HUES6 (cell line): ENCODE measurements around the gene CYFIP2.

Experiments
- H3K27ac ChIP-seq: 2 replicates; pipeline ENCODE4 v1.7.0; 2013; ENCODE audit warnings: low read depth, mild to moderate bottlenecking, low read length, inconsistent platforms
- H3K27me3 ChIP-seq: 2 replicates; pipeline ENCODE4 v1.6.1; 2013; ENCODE audit warnings: low read length; ENCODE audit not compliant: control insufficient read depth, insufficient read depth
- H3K36me3 ChIP-seq: 2 replicates; pipeline ENCODE4 v1.6.1; 2013; ENCODE audit warnings: low read length; ENCODE audit not compliant: control insufficient read depth, insufficient read depth
- H3K4me1 ChIP-seq: 2 replicates; pipeline ENCODE4 v1.6.1; 2013; ENCODE audit warnings: low read length; ENCODE audit not compliant: control insufficient read depth, insufficient read depth
- H3K4me3 ChIP-seq: 2 replicates; pipeline ENCODE4 v1.5.1; 2013; ENCODE audit warnings: low read depth, low read length
- H3K9ac ChIP-seq: one replicate; pipeline ENCODE4 v1.6.1; 2013; ENCODE audit warnings: mild to moderate bottlenecking, low read length
- H3K9me3 ChIP-seq: 2 replicates; pipeline ENCODE4 v1.6.1; 2013; ENCODE audit warnings: low read depth, low read length; ENCODE audit not compliant: control insufficient read depth, insufficient read depth

The CYFIP2 gene

DNA sequence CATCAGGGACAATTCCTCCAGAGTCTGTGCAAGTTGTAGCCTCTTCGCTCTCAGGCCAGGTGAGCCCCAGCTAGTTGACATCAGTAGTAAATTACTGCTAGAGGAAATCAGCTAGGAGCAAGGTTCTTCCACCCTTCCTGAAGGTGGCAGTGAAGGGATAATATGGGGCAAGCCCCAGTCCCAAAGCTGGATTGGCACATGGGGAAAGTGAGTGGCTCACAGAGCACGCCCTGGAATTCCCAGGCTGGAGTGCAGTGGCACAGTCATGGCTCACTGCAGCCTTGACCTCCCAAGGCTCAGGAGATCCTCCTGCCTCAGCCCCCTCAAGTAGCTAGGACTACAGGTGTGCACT, 82.1 kb downstream of the CYFIP2 start:
- H3K36me3 ChIP-seq = peaks cover 15% of the 10 kb centered on the region
- H3K27ac ChIP-seq = no peak overlapping the region
- no peak overlapping the region for H3K9ac ChIP-seq
- no peaks in the 10 kb centered on the region for H3K4me1 ChIP-seq
- H3K27me3 ChIP-seq = no peaks in the 10 kb centered on the region
- no peaks in the 10 kb centered on the region for H3K9me3 ChIP-seq
- H3K4me3 ChIP-seq = no peak overlapping the region

DNA sequence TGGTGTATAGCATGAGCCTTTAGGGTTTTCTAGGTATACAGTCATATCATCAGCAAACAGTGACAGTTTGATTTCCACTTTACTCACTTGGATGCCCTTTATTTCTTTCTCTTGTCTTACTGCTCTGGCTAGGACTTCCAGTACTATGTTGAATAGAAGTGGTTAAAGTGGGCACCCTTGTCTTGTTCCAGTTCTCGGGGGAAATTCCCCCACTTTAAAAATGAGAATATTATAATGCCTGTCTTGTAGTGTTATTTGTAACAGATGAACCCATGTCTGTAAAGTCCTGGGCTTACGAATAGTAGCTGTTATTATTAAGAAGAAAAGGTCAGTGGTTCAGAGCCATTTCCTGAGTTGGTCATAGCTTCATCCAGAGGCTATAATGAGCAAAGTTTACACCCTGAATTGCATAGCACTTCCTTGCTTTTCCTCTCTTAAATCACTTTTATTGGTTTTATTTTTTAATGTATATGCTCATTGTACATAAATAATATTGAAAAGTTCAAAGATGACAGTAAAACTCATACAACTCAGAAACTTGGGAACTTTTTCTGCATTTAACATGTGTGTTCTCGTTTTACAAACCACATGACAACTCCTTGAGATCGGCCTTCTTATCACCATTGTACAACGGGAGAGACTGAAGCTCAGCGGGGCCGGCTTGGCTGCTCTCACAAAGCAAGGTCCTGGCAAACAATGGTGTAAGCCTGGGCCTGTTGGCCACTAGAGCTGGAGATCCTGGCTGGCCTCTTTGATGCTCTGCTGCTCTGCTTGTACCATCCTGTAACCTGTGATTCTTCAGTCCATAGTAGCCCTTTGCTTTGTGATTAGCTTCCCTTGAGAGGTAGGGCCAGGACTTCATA, 85.2 kb downstream of the CYFIP2 start:
- H3K9ac ChIP-seq = no peak overlapping the region
- H3K4me3 ChIP-seq = no peak overlapping the region
- H3K36me3 ChIP-seq = peaks cover 7% of the 10 kb centered on the region
- no peaks in the 10 kb centered on the region for H3K9me3 ChIP-seq
- no peaks in the 10 kb centered on the region for H3K27me3 ChIP-seq
- no peak overlapping the region for H3K27ac ChIP-seq
- no peaks in the 10 kb centered on the region for H3K4me1 ChIP-seq

DNA sequence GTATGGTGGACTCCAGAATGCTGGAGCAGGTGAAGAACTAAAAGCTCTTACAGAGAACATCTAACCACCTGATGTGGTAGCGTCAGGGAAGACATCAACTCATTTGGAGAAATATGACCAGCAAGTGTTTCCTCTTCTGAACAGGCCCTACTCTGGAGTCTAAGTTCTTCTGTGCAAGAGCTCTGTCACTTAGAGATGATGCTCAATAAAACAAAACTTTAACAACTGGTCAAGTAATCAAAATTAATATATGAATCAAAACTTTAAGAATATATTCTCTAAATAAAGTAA, 85.8 kb downstream of the CYFIP2 start:
- Histone ChIP-seq H3K4me1 (no peaks in the 10 kb centered on the region), H3K4me3 (no peak overlapping the region), H3K36me3 (peaks cover 7% of the 10 kb centered on the region), H3K27me3 (no peaks in the 10 kb centered on the region), H3K27ac (no peak overlapping the region), H3K9me3 (no peaks in the 10 kb centered on the region), H3K9ac (no peak overlapping the region)

DNA sequence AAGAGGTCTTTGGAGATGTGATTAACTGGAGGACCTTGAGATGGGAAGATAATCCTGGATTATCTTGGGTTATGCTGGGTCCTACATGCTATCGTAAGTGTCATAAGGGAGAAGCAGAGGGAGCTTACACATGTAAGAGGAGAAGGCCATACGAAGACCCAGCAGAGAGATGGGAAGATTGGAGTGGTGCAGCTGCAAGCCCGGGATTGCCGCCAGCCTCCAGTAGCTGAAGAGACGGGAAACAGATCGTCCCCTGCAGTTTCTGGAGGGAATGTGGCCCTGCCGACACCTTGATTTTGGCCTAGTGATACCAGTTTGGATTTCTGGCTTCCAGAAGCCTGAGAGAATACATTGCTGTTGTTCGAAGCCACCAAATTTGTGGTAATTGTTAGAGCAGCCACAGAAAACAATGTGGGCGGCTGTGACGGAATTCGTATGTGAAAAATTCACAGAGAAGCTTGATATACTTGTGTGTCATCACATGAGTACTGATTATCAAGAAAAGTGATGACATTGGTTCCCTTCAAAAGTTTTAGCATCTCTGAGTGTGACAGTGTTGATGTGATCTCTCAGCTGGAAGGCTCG, 86.9 kb downstream of the CYFIP2 start:
- Histone ChIP-seq H3K4me1 (no peaks in the 10 kb centered on the region), H3K27me3 (no peaks in the 10 kb centered on the region), H3K27ac (no peak overlapping the region), H3K9me3 (no peaks in the 10 kb centered on the region), H3K9ac (no peak overlapping the region), H3K4me3 (no peak overlapping the region), H3K36me3 (peaks cover 7% of the 10 kb centered on the region)

DNA sequence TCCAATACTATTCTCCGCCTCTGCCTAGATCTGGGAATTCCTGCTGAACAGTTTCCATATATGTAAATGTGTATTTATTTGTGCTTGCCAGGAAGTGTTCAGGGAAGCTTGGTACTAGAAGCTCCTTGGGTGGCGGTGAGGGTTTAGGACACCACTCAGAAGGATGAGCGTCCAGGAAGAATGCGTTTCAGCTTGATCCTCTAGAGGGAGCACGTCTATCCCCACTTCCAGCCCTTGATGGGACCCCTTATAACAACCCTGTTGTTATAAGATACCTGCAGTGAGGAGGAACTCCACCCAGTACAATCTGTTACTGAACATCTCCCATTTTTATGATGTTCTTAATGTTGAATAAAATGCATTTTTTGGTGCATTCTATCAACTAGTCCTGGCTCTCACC, 88.9 kb downstream of the CYFIP2 start:
- H3K27ac ChIP-seq = no peak overlapping the region
- no peaks in the 10 kb centered on the region for H3K9me3 ChIP-seq
- H3K4me3 ChIP-seq = no peak overlapping the region
- H3K4me1 ChIP-seq = no peaks in the 10 kb centered on the region
- H3K9ac ChIP-seq = no peak overlapping the region
- peaks cover 21% of the 10 kb centered on the region for H3K36me3 ChIP-seq
- no peaks in the 10 kb centered on the region for H3K27me3 ChIP-seq

DNA sequence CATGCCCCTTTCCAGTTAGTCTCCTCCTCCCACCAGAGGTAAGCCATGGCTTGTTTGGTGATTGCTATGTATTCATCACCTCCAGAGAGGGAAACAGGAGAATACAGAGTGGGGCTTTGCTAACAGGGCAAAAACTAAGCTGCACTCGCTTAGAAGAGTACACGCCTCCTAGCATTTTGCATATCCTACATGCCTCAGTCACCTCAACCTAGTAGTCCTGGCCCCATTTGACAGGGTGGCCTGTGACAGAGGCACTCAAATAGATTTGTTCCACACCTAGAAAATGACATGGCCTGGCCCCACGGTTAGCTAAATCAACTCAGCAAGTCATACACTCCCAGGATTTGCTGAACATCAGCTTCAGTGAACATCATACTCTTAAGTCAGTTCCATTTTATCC, 90.7 kb downstream of the CYFIP2 start:
- no peaks in the 10 kb centered on the region for H3K4me1 ChIP-seq
- no peak overlapping the region for H3K27ac ChIP-seq
- no peaks in the 10 kb centered on the region for H3K27me3 ChIP-seq
- H3K9ac ChIP-seq = no peak overlapping the region
- no peaks in the 10 kb centered on the region for H3K9me3 ChIP-seq
- H3K36me3 ChIP-seq = peaks cover 33% of the 10 kb centered on the region
- no peak overlapping the region for H3K4me3 ChIP-seq

DNA sequence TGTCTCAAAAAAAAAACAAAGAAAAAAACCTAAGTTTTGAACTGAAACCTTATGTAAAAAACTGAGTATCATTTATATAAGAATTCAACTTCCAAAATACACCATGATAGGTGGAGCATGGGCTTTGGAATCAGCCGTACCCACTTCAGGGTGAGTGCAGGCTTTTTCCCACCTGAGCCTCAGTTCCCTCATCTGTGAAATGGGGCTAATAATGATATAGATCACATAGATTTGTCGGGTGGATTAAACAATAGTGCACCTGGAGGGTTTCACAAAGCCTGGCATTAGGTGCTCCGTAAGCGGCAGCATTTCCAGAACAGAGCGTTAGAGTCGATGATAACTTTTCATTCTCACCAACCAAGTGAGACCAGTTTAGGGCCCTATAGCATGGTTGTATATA, 91.9 kb downstream of the CYFIP2 start:
- Histone ChIP-seq H3K9me3 (no peaks in the 10 kb centered on the region), H3K9ac (no peak overlapping the region), H3K4me3 (no peak overlapping the region), H3K36me3 (peaks cover 34% of the 10 kb centered on the region), H3K27ac (no peak overlapping the region), H3K27me3 (no peaks in the 10 kb centered on the region), H3K4me1 (no peaks in the 10 kb centered on the region)

DNA sequence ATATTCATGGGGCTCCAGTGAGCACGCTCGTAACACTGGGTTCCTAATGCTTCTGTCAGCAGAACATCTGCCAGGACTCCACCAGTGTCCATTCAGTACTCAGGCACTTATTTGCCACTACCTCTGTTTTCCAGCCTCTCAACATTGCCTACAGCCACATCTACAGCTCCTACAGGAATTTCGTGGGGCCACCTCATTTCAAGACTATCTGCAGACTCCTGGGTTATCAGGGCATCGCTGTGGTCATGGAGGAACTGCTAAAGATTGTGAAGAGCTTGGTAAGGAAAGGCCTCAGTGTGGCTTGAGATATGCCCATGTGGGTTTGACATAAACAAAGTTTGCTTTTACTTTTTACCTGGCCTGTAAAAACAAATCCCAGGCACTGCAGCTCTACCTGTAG, 92.9 kb downstream of the CYFIP2 start:
- Histone ChIP-seq H3K27me3 (no peaks in the 10 kb centered on the region), H3K9me3 (no peaks in the 10 kb centered on the region), H3K4me1 (no peaks in the 10 kb centered on the region), H3K9ac (no peak overlapping the region), H3K4me3 (no peak overlapping the region), H3K36me3 (peaks cover 44% of the 10 kb centered on the region), H3K27ac (no peak overlapping the region)

DNA sequence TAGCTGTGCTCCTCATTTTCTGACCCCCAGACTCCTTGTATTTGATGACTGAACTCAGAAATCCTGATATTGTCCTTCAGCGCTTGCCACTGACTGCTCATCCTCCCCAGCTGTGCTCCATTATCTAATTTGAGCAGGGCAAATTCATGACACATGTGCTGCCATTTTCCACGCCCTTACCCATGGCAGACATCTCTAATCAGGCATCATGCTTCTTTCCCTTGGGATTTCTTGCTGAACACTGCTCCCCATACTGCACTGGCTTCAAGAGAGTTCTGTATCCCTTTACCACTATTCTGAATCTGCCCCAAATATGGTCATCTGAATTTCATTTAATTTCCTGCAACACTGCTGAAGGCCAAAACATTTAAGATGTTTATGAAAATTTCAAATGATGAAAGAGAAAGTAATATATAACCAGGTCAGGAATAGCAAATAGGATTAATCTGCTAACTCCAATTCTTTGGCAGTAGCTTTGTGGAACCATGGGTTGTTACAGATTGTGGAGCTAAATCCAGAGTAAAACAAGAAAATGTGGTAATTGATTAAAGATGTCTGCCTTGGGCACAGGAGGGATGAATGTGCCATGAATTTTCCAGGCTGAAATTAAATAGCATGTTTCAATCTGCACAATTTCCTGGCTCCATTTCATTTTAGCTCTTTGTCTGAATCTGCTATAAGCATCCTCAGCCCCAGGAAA, 93.6 kb downstream of the CYFIP2 start:
- Histone ChIP-seq H3K4me1 (no peaks in the 10 kb centered on the region), H3K27ac (no peak overlapping the region), H3K4me3 (no peak overlapping the region), H3K9me3 (no peaks in the 10 kb centered on the region), H3K36me3 (peaks cover 44% of the 10 kb centered on the region), H3K9ac (no peak overlapping the region), H3K27me3 (no peaks in the 10 kb centered on the region)

DNA sequence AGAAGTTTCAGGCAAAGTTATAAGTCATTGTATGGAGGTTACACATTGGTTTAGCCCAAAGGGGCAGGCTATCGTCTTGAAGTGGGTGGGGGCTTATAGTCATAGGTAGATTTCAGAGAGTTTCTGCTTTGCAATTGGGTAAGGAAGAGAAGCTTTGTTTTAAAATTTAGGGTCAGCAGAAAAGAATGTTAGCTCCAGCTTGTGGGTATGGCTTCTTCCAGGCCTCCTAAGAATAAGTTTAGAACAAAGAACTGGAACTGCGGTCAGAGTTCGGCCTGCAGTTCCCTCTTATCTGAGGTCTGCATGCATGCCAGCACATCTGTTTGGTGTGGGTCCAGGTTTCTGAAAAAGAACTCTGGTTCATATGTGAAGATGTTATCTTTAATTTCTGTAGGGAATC, 96.1 kb downstream of the CYFIP2 start:
- H3K9me3 ChIP-seq = no peaks in the 10 kb centered on the region
- no peaks in the 10 kb centered on the region; the same call in 1 of the 2 replicates for H3K4me1 ChIP-seq
- no peak overlapping the region for H3K27ac ChIP-seq
- no peak overlapping the region for H3K4me3 ChIP-seq
- peaks cover 44% of the 10 kb centered on the region for H3K36me3 ChIP-seq
- no peak overlapping the region for H3K9ac ChIP-seq
- no peaks in the 10 kb centered on the region for H3K27me3 ChIP-seq

DNA sequence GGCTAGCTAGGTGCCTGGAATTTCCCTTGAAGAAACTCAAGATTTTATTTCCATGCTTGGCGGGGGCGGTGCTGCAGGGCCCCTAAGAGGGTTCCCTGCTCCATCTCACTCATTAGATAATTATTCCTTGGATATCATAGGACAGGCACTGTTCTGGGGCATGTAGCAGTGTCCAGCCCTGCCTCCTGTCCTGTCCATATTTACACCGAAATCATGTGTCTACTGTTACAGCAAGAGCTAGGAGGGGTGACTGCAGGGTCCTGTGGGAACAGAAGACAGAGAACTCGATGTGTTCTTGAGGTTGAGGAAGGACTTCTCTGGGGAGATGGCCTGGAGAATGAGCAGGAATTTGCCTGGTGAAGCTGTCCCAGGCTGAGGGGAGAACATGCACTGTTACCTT, 96.6 kb downstream of the CYFIP2 start:
- no peaks in the 10 kb centered on the region for H3K27me3 ChIP-seq
- no peaks in the 10 kb centered on the region for H3K9me3 ChIP-seq
- no peak overlapping the region for H3K27ac ChIP-seq
- H3K9ac ChIP-seq = no peak overlapping the region
- H3K4me1 ChIP-seq = no peaks in the 10 kb centered on the region; the same call in 1 of the 2 replicates
- no peak overlapping the region for H3K4me3 ChIP-seq
- H3K36me3 ChIP-seq = peaks cover 44% of the 10 kb centered on the region
